PC-9 (cell line): ENCODE data around the gene LRRFIP1.

Experiments used
- EZH2 ChIP-seq: fragments of 200-600 bp; sonication (generic); IDR thresholded peaks from 2 replicates; pipeline ENCODE4 v1.8.0; 2017; ENCODE audit warnings: antibody characterized with exemption, low read depth
- TF ChIP-seq, protein P1 (sequence below): fragments of 200-600 bp; sonication (generic); conservative IDR thresholded peaks from 2 replicates; pipeline ENCODE4 v1.6.1; 2017; ENCODE audit warnings: mixed run types, antibody characterized with exemption, mild to moderate bottlenecking, moderate library complexity

DNA sequence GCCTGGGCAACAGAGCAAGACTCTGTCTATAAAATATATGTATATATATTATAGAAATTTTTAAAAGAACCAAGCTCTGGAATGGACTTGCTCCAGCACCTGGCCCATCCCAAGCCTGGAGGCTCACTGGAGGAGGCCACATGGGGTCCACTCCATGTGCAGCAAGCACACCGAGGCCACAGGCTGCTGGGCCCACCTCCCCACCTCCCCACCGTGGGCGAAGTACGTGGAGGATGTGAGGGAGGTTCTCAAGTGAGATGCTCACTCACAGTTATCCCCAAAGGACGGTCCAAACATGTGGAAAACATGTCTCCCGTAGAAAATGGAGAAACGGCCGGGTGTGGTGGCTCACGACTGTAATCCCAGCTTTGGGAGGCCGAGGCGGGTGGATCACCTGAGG lies 23.0 kb upstream of the LRRFIP1 start:
- TF ChIP-seq, protein P1, sequence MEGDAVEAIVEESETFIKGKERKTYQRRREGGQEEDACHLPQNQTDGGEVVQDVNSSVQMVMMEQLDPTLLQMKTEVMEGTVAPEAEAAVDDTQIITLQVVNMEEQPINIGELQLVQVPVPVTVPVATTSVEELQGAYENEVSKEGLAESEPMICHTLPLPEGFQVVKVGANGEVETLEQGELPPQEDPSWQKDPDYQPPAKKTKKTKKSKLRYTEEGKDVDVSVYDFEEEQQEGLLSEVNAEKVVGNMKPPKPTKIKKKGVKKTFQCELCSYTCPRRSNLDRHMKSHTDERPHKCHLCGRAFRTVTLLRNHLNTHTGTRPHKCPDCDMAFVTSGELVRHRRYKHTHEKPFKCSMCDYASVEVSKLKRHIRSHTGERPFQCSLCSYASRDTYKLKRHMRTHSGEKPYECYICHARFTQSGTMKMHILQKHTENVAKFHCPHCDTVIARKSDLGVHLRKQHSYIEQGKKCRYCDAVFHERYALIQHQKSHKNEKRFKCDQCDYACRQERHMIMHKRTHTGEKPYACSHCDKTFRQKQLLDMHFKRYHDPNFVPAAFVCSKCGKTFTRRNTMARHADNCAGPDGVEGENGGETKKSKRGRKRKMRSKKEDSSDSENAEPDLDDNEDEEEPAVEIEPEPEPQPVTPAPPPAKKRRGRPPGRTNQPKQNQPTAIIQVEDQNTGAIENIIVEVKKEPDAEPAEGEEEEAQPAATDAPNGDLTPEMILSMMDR: no peak
- no peak for TF ChIP-seq EZH2
